Measurements from ENCODE around the gene ALKBH6. TPM values are rescaled to one million over a fixed set of nuclear protein-coding genes. Genes with fewer than 3 reads are reported as not detected.

ALKBH6 gene
- total and polyA plus RNA-seq, 2 experiments from 2014 or later, result 24.1 to 31.1 TPM

DNA sequence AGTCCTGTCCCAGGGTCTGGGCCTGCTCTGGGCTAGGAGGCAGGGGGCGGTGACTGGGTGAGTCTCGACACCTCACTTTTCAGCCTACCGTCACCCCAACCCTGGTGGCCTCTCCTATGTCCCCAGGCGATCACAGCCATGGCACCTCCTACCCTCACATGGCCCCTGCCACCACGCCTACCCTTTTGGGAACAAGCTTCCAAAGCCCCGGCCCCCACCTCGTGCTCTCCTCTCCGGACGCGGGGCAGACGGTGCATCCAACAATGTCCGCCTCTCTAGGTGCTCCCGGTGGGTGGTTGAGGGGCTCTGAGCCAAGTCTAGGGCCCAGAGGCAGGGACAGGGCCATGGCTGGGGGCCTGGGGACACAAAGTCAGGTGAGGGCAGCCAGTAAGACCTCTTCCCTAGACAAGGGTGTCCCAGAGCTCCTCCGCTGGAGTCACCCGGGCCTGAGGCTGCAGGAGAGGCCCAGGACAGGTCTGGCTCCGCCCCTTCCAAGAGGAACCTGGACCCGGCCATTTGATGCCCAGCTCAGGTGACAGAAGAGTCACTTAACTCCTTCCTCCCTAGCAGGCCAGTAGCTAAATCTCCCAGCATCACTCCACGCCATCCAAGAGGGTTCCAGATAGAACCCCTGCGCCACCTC, 5.6 kb downstream of the ALKBH6 start, which contains the start of gene SYNE4:
Gene SYNE4, minus strand, starts transcription at position 478 of the 643 bp plus-strand sequence. Its CDS starts 132 bp downstream, at position 346.
- Histone ChIP-seq H3K9me2 (replicated peaks; ENCODE audit: insufficient read depth) (no peaks in the 10 kb centered on the region), H3K4me2 (peak within 1 kb of the TSS; percentile 97), H2AFZ (peak within 1 kb of the TSS; percentile 69), H3K9me3 (ENCODE audit: low read depth) (no peaks in the 10 kb centered on the region), H3K27ac (peak within 1 kb of the TSS; percentile 90), H3K4me3 (peak within 1 kb of the TSS; percentile 44), H3K27me3 (no peaks in the 10 kb centered on the region), H3K79me2 (peaks cover 14% of the 10 kb centered on the region), H4K20me1 (ENCODE audit: insufficient read depth, poor library complexity, severe bottlenecking) (no peaks in the 10 kb centered on the region), H3K36me3 (replicated peaks; ENCODE audit: insufficient read depth, low read depth) (no peaks in the 10 kb centered on the region), H3K4me1 (ENCODE audit: insufficient read depth) (peaks cover 6% of the 10 kb centered on the region)
- TF ChIP-seq EZH2phosphoT487 (IDR thresholded peaks at IDR 0.05; ENCODE audit: low read depth, severe bottlenecking, unreplicated experiment), result no peak
- TF ChIP-seq, protein P1, sequence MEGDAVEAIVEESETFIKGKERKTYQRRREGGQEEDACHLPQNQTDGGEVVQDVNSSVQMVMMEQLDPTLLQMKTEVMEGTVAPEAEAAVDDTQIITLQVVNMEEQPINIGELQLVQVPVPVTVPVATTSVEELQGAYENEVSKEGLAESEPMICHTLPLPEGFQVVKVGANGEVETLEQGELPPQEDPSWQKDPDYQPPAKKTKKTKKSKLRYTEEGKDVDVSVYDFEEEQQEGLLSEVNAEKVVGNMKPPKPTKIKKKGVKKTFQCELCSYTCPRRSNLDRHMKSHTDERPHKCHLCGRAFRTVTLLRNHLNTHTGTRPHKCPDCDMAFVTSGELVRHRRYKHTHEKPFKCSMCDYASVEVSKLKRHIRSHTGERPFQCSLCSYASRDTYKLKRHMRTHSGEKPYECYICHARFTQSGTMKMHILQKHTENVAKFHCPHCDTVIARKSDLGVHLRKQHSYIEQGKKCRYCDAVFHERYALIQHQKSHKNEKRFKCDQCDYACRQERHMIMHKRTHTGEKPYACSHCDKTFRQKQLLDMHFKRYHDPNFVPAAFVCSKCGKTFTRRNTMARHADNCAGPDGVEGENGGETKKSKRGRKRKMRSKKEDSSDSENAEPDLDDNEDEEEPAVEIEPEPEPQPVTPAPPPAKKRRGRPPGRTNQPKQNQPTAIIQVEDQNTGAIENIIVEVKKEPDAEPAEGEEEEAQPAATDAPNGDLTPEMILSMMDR (IDR thresholded peaks at IDR 0.05; ENCODE audit: poor library complexity), result no peak
- TF ChIP-seq EZH2 (IDR thresholded peaks at IDR 0.05; ENCODE audit: borderline replicate concordance), result no peak
- peak; percentile 89 for DNase-seq (ENCODE audit: low spot score)
- WGBS (ENCODE audit: low lambda C conversion rate, missing lambda C conversion rate), result 17% methylated on average over 18 of the region's 19 CpGs

DNA sequence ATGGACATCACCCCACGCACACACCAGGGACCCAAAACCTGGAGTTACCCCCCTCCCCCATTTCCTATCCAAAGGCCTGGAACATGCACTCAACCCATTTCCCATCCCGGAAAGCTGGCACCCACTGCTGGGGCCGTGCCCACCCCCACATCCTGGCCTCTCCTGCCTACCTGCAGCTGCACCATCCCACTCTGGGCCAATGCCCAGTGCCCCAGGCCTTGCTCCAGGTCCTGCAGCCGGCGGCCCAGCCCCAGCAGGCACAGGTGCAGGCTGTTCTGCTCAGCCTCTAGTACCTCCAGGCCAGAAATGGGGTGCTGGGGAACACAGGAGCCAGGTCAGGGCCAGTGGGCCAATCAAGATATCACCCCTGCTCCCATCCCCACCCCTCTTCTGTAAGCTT, 7.1 kb downstream of the ALKBH6 start:
- TF ChIP-seq, protein P1 (IDR thresholded peaks at IDR 0.05; ENCODE audit: poor library complexity), result no peak
- Histone ChIP-seq H3K9me2 (replicated peaks; ENCODE audit: insufficient read depth) (no peaks in the 10 kb centered on the region), H4K20me1 (ENCODE audit: insufficient read depth, poor library complexity, severe bottlenecking) (no peaks in the 10 kb centered on the region), H3K27me3 (no peaks in the 10 kb centered on the region), H3K9me3 (ENCODE audit: low read depth) (no peaks in the 10 kb centered on the region), H3K27ac (no peak overlapping the region), H3K4me2 (no peak overlapping the region), H3K36me3 (replicated peaks; ENCODE audit: insufficient read depth, low read depth) (no peaks in the 10 kb centered on the region), H3K79me2 (peaks cover 9% of the 10 kb centered on the region), H3K4me1 (ENCODE audit: insufficient read depth) (peaks cover 4% of the 10 kb centered on the region), H2AFZ (no peak overlapping the region), H3K4me3 (no peak overlapping the region)
- no peak for DNase-seq (ENCODE audit: low spot score)
- WGBS (ENCODE audit: low lambda C conversion rate, missing lambda C conversion rate), result 90% methylated on average over 5 of the region's 5 CpGs

DNA sequence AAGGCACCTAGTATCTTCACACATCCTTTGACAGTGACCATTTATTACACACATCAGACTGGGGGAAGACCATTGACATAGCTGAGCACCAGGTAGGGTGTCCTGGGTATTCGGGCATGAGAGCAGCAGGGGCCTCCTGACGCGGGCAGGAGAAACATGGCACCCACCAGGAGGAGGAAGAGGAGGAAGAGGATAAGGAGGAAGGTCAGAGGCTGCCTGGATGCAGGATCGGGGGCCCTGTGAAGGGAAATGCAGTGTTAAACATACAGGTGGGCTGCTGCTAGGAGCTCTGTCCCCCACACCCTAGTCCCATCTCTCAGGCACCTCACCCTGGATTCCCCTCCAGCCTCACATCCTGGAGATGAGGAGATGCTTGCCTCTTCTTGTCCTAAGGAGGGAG, 10.7 kb downstream of the ALKBH6 start:
- no peak overlapping the region for H3K4me3 ChIP-seq
- peaks cover 28% of the 10 kb centered on the region for H3K79me2 ChIP-seq
- no peaks in the 10 kb centered on the region for H3K4me1 ChIP-seq (ENCODE audit: insufficient read depth)
- no peak overlapping the region for H3K4me2 ChIP-seq
- DNase-seq (ENCODE audit: low spot score), result no peak
- no peaks in the 10 kb centered on the region for H3K9me3 ChIP-seq (ENCODE audit: low read depth)
- H3K36me3 ChIP-seq (replicated peaks; ENCODE audit: insufficient read depth, low read depth), result no peaks in the 10 kb centered on the region
- TF ChIP-seq EZH2phosphoT487 (IDR thresholded peaks at IDR 0.05; ENCODE audit: low read depth, severe bottlenecking, unreplicated experiment) (no peak), EZH2 (IDR thresholded peaks at IDR 0.05; ENCODE audit: borderline replicate concordance) (no peak)
- TF ChIP-seq, protein P1 (IDR thresholded peaks at IDR 0.05; ENCODE audit: poor library complexity), result no peak
- no peaks in the 10 kb centered on the region for H3K27me3 ChIP-seq
- H4K20me1 ChIP-seq (ENCODE audit: insufficient read depth, poor library complexity, severe bottlenecking), result no peaks in the 10 kb centered on the region
- WGBS (ENCODE audit: low lambda C conversion rate, missing lambda C conversion rate), result 95% methylated on average over 4 of the region's 4 CpGs
- no peaks in the 10 kb centered on the region for H3K9me2 ChIP-seq (replicated peaks; ENCODE audit: insufficient read depth)
- no peak overlapping the region for H3K27ac ChIP-seq
- H2AFZ ChIP-seq, result no peak overlapping the region
